Measurements from ENCODE around the gene EPHA6. TPM values are rescaled to one million over a fixed set of nuclear protein-coding genes. Genes with fewer than 3 reads are reported as not detected.
"Not testable (repeated sequence)": the region's sequence is repeated elsewhere in the genome, so short reads cannot be mapped to it uniquely, and the experiment has no call there.

EPHA6 gene
- total RNA-seq, 1 donor from 2014 or later: 1.2 TPM

- Histone ChIP-seq H3K4me1 (no peaks in the 10 kb centered on the region), H3K4me3 (no peak overlapping the region), H3K9me3 (no peaks in the 10 kb centered on the region), H3K27ac (no peak overlapping the region), H3K27me3 (no peaks in the 10 kb centered on the region), H3K36me3 (no peaks in the 10 kb centered on the region)
- no peak for DNase-seq (ENCODE audit: extremely low spot score in 2 of 2)
- intact Hi-C loops (cut with DNase I): no loop called here
- TF ChIP-seq POLR2A (IDR thresholded peaks at IDR 0.05) (no peak), CTCF (IDR thresholded peaks at IDR 0.05) (no peak), POLR2AphosphoS5 (IDR thresholded peaks at IDR 0.05; ENCODE audit: insufficient read depth in 1 of 2, low read depth in 1 of 2) (no peak)
Measured at GRCh38 chr3:97497138-97497537, 682.7 kb downstream of the EPHA6 start.

- Histone ChIP-seq H3K9me3 (peaks cover 11% of the 10 kb centered on the region), H3K27ac (no peak overlapping the region), H3K4me1 (no peaks in the 10 kb centered on the region), H3K4me3 (no peak overlapping the region), H3K27me3 (no peaks in the 10 kb centered on the region), H3K36me3 (no peaks in the 10 kb centered on the region)
- no peak for DNase-seq (ENCODE audit: extremely low spot score in 2 of 2)
- intact Hi-C loops (cut with DNase I): no loop called here
- no peak for TF ChIP-seq POLR2A (IDR thresholded peaks at IDR 0.05)
- no peak for TF ChIP-seq CTCF (IDR thresholded peaks at IDR 0.05)
- no peak for TF ChIP-seq POLR2AphosphoS5 (IDR thresholded peaks at IDR 0.05; ENCODE audit: insufficient read depth in 1 of 2, low read depth in 1 of 2)
Measured at GRCh38 chr3:97504463-97504862, 690.1 kb downstream of the EPHA6 start.

GRCh38 chr3:97510795-97511194 lies 696.4 kb downstream of the EPHA6 start:
- Histone ChIP-seq H3K4me3 (no peak overlapping the region), H3K27ac (no peak overlapping the region), H3K27me3 (no peaks in the 10 kb centered on the region), H3K9me3 (peaks cover 5% of the 10 kb centered on the region), H3K4me1 (no peaks in the 10 kb centered on the region), H3K36me3 (no peaks in the 10 kb centered on the region)
- TF ChIP-seq CTCF (IDR thresholded peaks at IDR 0.05) (no peak), POLR2AphosphoS5 (IDR thresholded peaks at IDR 0.05; ENCODE audit: insufficient read depth in 1 of 2, low read depth in 1 of 2) (no peak), POLR2A (IDR thresholded peaks at IDR 0.05) (no peak)
- intact Hi-C loops (cut with DNase I): no loop called here
- no peak for DNase-seq (ENCODE audit: extremely low spot score in 2 of 2)

- no peak overlapping the region for H3K27ac ChIP-seq
- no peak for DNase-seq (ENCODE audit: extremely low spot score in 2 of 2)
- no peaks in the 10 kb centered on the region for H3K36me3 ChIP-seq
- H3K4me3 ChIP-seq: no peak overlapping the region
- intact Hi-C loops (cut with DNase I): no loop called here
- H3K4me1 ChIP-seq: no peaks in the 10 kb centered on the region
- no peaks in the 10 kb centered on the region for H3K9me3 ChIP-seq
- H3K27me3 ChIP-seq: no peaks in the 10 kb centered on the region
- TF ChIP-seq CTCF (IDR thresholded peaks at IDR 0.05) (no peak), POLR2AphosphoS5 (IDR thresholded peaks at IDR 0.05; ENCODE audit: insufficient read depth in 1 of 2, low read depth in 1 of 2) (no peak), POLR2A (IDR thresholded peaks at IDR 0.05) (no peak)
Measured at GRCh38 chr3:97515076-97515475, 700.7 kb downstream of the EPHA6 start.

GRCh38 chr3:97530691-97531090 lies 716.3 kb downstream of the EPHA6 start:
- DNase-seq (ENCODE audit: extremely low spot score in 2 of 2): no peak
- intact Hi-C loops (cut with DNase I): no loop called here
- no peaks in the 10 kb centered on the region for H3K4me1 ChIP-seq
- no peaks in the 10 kb centered on the region for H3K36me3 ChIP-seq
- no peak overlapping the region for H3K27ac ChIP-seq
- TF ChIP-seq POLR2AphosphoS5 (IDR thresholded peaks at IDR 0.05; ENCODE audit: insufficient read depth in 1 of 2, low read depth in 1 of 2): no peak
- no peak for TF ChIP-seq POLR2A (IDR thresholded peaks at IDR 0.05)
- no peak for TF ChIP-seq CTCF (IDR thresholded peaks at IDR 0.05)
- no peaks in the 10 kb centered on the region for H3K27me3 ChIP-seq
- no peaks in the 10 kb centered on the region for H3K9me3 ChIP-seq
- no peak overlapping the region for H3K4me3 ChIP-seq

- H3K4me1 ChIP-seq; intact Hi-C loops (cut with DNase I); H3K9me3 ChIP-seq; H3K4me3 ChIP-seq; H3K27ac ChIP-seq; H3K27me3 ChIP-seq; DNase-seq (ENCODE audit: extremely low spot score in 2 of 2); H3K36me3 ChIP-seq: not testable (repeated sequence)
Measured at GRCh38 chr3:97547573-97547972, 733.2 kb downstream of the EPHA6 start.
